H1 (cell line): ENCODE measurements around the gene CD300E. TPM values are rescaled to one million over a fixed set of nuclear protein-coding genes. Genes with fewer than 3 reads are reported as not detected.

Source experiments
- CTCF ChIA-PET: fragments of 300-600 bp; sonication (Branson Sonifier 250); formaldehyde crosslinking; loops from one replicate; lab custom pipeline; 2021; ENCODE audit not compliant: partially characterized antibody; lab: Charles Lee
- POLR2A ChIA-PET: fragments of 300-600 bp; sonication (Branson Sonifier 250); formaldehyde crosslinking; loops from one replicate; lab custom pipeline; 2021; ENCODE audit warnings: inconsistent platforms; ENCODE audit not compliant: partially characterized antibody; lab: Charles Lee
- DNase-seq, 2 experiments: peaks; one replicate each; pipeline versions ENCODE4 v3.0.0 to v3.0.0-alpha.2; 2010 to 2022; ENCODE audit warnings: low spot score in 2 of 2, low read depth in 1 of 2, mixed read lengths in 1 of 2
- FAIRE-seq: peaks from 2 replicates; lab custom pipeline; 2011; peaks lifted over from hg19 to GRCh38; lab: Jason Lieb, UNC
- H2AFZ ChIP-seq: 2 replicates; pipeline ENCODE4 v1.8.1; 2012; ENCODE audit warnings: low read length, inconsistent platforms
- H2AK5ac ChIP-seq: 2 replicates; pipeline ENCODE4 v1.6.1; 2013; ENCODE audit warnings: low read depth, low read length
- H2BK120ac ChIP-seq: replicated peaks from 2 replicates; pipeline ENCODE3; 2013; ENCODE audit warnings: low read depth, low read length, inconsistent platforms
- H2BK12ac ChIP-seq: 2 replicates; pipeline ENCODE4 v1.6.1; 2013; ENCODE audit warnings: low read depth, low read length
- H2BK15ac ChIP-seq: 2 replicates; pipeline ENCODE4 v1.6.1; 2013; ENCODE audit warnings: low read length
- H2BK20ac ChIP-seq: 2 replicates; pipeline ENCODE4 v1.6.1; 2013; ENCODE audit warnings: low read length
- H2BK5ac ChIP-seq: 2 replicates; pipeline ENCODE4 v1.6.1; 2013; ENCODE audit warnings: low read depth, low read length
- H3K14ac ChIP-seq: 2 replicates; pipeline ENCODE4 v1.6.1; 2013; ENCODE audit warnings: inconsistent platforms; ENCODE audit not compliant: insufficient read length
- H3K18ac ChIP-seq: 2 replicates; pipeline ENCODE4 v1.6.1; 2013; ENCODE audit warnings: low read length; ENCODE audit errors: extremely low read depth
- H3K23ac ChIP-seq: 2 replicates; pipeline ENCODE4 v1.6.1; 2013; ENCODE audit warnings: inconsistent platforms; ENCODE audit not compliant: insufficient read length
- H3K23me2 ChIP-seq: 2 replicates; pipeline ENCODE4 v1.6.1; 2013; ENCODE audit warnings: low read depth, low read length
- H3K27ac ChIP-seq: 2 replicates; pipeline ENCODE4 v1.6.1; 2011; ENCODE audit warnings: low read depth, low read length, inconsistent platforms
- H3K27me3 ChIP-seq, 4 experiments: replicated peaks in 1 of 4; 1 replicate in 1 of 4; 2 replicates in 3 of 4; pipeline versions ENCODE4 v1.6.1 to v1.8.1; 2011 to 2013; ENCODE audit warnings: low read length in 3 of 4, mild to moderate bottlenecking in 3 of 4, inconsistent platforms in 2 of 4, mixed read lengths in 2 of 4, moderate library complexity in 1 of 4; ENCODE audit not compliant: control insufficient read depth in 3 of 4, insufficient read depth in 3 of 4; ENCODE audit errors: extremely low read depth in 1 of 4
- H3K36me3 ChIP-seq, 4 experiments: 2 replicates each; pipeline versions ENCODE4 v1.6.1 to v1.8.1; 2011 to 2013; ENCODE audit warnings: mild to moderate bottlenecking in 4 of 4, low read length in 3 of 4, moderate library complexity in 2 of 4, control low read depth in 1 of 4, inconsistent platforms in 1 of 4; ENCODE audit not compliant: insufficient read depth in 4 of 4, control insufficient read depth in 2 of 4
- H3K4ac ChIP-seq: replicated peaks from 2 replicates; pipeline ENCODE3; 2013; ENCODE audit warnings: low read length, low read depth, mixed read lengths, inconsistent platforms; ENCODE audit not compliant: insufficient read length
- H3K4me1 ChIP-seq, 4 experiments: replicated peaks in 1 of 4; 1 replicate in 1 of 4; 2 replicates in 3 of 4; pipeline versions ENCODE4 v1.6.1 to v1.8.1; 2011 to 2013; ENCODE audit warnings: low read length in 3 of 4, inconsistent platforms in 2 of 4, mixed read lengths in 1 of 4; ENCODE audit not compliant: insufficient read depth in 4 of 4, control insufficient read depth in 3 of 4
- H3K4me2 ChIP-seq, 2 experiments: 2 replicates each; pipeline versions ENCODE4 v1.6.1 to v1.8.1; 2011 to 2013; ENCODE audit warnings: low read depth in 2 of 2, low read length in 2 of 2, control low read depth in 1 of 2, inconsistent platforms in 1 of 2, mild to moderate bottlenecking in 1 of 2; ENCODE audit not compliant: insufficient read depth in 1 of 2
- H3K4me3 ChIP-seq, 4 experiments: fragments of 200-600, 300-600 bp in 1 of 4; sonication (generic), shearing (Covaris generic), sonication (Bioruptor Twin) in 1 of 4; 2 replicates each; pipeline versions ENCODE4 v1.5.1 to v1.8.1; 2011 to 2016; ENCODE audit warnings: low read length in 4 of 4, low read depth in 3 of 4, control low read depth in 2 of 4, inconsistent platforms in 2 of 4, mild to moderate bottlenecking in 2 of 4, mixed read lengths in 1 of 4, moderate library complexity in 1 of 4; ENCODE audit not compliant: insufficient read depth in 2 of 4; ENCODE audit errors: extremely low read depth in 1 of 4
- H3K56ac ChIP-seq: replicated peaks from 2 replicates; pipeline ENCODE3; 2013; ENCODE audit warnings: low read depth, mild to moderate bottlenecking, mixed read lengths, low read length, inconsistent platforms; ENCODE audit not compliant: insufficient read length
- H3K79me1 ChIP-seq: 2 replicates; pipeline ENCODE4 v1.6.1; 2013; ENCODE audit warnings: low read depth, low read length, control low read depth
- H3K79me2 ChIP-seq, 2 experiments: 2 replicates each; pipeline versions ENCODE4 v1.6.1 to v1.8.1; 2012 to 2013; ENCODE audit warnings: low read length in 2 of 2, mild to moderate bottlenecking in 2 of 2, inconsistent platforms in 1 of 2; ENCODE audit not compliant: insufficient read depth in 2 of 2, control insufficient read depth in 1 of 2
- H3K9ac ChIP-seq, 4 experiments: replicated peaks in 1 of 4; 1 replicate in 1 of 4; 2 replicates in 3 of 4; pipeline versions ENCODE4 v1.6.1 to v1.8.1; 2011 to 2013; ENCODE audit warnings: low read depth in 3 of 4, low read length in 3 of 4, control low read depth in 2 of 4, mild to moderate bottlenecking in 2 of 4, moderate library complexity in 2 of 4, inconsistent platforms in 1 of 4; ENCODE audit errors: extremely low read depth in 1 of 4
- H3K9me3 ChIP-seq, 2 experiments: 2 replicates each; pipeline versions ENCODE4 v1.6.1 to v1.8.1; 2012 to 2013; ENCODE audit warnings: mild to moderate bottlenecking in 2 of 2, moderate library complexity in 2 of 2, control low read depth in 1 of 2, inconsistent platforms in 1 of 2, low read depth in 1 of 2, low read length in 1 of 2, mixed read lengths in 1 of 2; ENCODE audit not compliant: insufficient read depth in 2 of 2
- H4K20me1 ChIP-seq, 2 experiments: replicated peaks in 1 of 2; 2 replicates each; pipeline versions ENCODE3 to v1.8.1; 2011 to 2013; ENCODE audit warnings: inconsistent platforms in 2 of 2, low read length in 2 of 2, mild to moderate bottlenecking in 1 of 2; ENCODE audit not compliant: insufficient read depth in 2 of 2, control insufficient read depth in 1 of 2
- H4K5ac ChIP-seq: 2 replicates; pipeline ENCODE4 v1.6.1; 2013; ENCODE audit warnings: low read length, low read depth, mixed read lengths, inconsistent platforms; ENCODE audit not compliant: insufficient read length
- H4K8ac ChIP-seq: 2 replicates; pipeline ENCODE4 v1.8.0; 2013; ENCODE audit warnings: mild to moderate bottlenecking, moderate library complexity, low read length, inconsistent platforms; ENCODE audit not compliant: insufficient read depth; ENCODE audit errors: extremely low read depth
- H4K91ac ChIP-seq: replicated peaks from 2 replicates; pipeline ENCODE3; 2013; ENCODE audit warnings: low read length, mixed read lengths, inconsistent platforms; ENCODE audit not compliant: insufficient read length
- ATF3 ChIP-seq: IDR thresholded peaks from 2 replicates; pipeline ENCODE4 v1.6.1; 2011; ENCODE audit warnings: low read depth, mild to moderate bottlenecking, low read length; ENCODE audit not compliant: insufficient read depth
- CEBPB ChIP-seq: IDR thresholded peaks from 2 replicates; pipeline ENCODE4 v1.6.1; 2012; ENCODE audit warnings: low read depth, low read length
- MAFK ChIP-seq: IDR thresholded peaks from 2 replicates; pipeline ENCODE4 v1.6.1; 2012; ENCODE audit warnings: low read depth, mild to moderate bottlenecking, improper control_type of control experiment, low read length
- WGBS, 2 experiments: shearing (Covaris generic) in 1 of 2; methylation state at CpG; one replicate each; pipeline versions ENCODE4 v1.1.6 to v1.1.7; 2013 to 2015; ENCODE audit warnings: low lambda C conversion rate in 2 of 2, mixed read lengths in 2 of 2, inconsistent platforms in 1 of 2, low coverage in 1 of 2, missing lambda C conversion rate in 1 of 2; ENCODE audit not compliant: insufficient replicate concordance in 2 of 2, insufficient coverage in 1 of 2, insufficient read length in 1 of 2; ENCODE audit errors: extremely low coverage in 1 of 2, missing lambda C conversion rate in 1 of 2; 5-methylcytosine and 5-hydroxymethylcytosine counted together
- polyA plus RNA-seq, 7 experiments: library from polyadenylated mRNA; depleted of rRNA in 3 of 7; stranded (reverse) in 5 of 7; unstranded in 2 of 7; fragments of >200 nt in 5 of 7; fragments of 200-250 nt in 2 of 7; gene quantifications; 1 replicate in 5 of 7; 2 replicates in 1 of 7; 4 replicates in 1 of 7; pipeline versions ENCODE4 v1.2.1 to v1.2.3, GENCODE V29; 2011 to 2013; ENCODE audit warnings: missing spikeins in 2 of 7, mixed read lengths in 2 of 7
- total RNA-seq: library from RNA; stranded (reverse); fragmentation: NEBNext Ultra II Directional; extraction: Animal tissue kit (Norgen Biotek cat#: 25700); gene quantifications from 2 replicates; pipeline ENCODE4 v1.2.1, GENCODE V29; 2021

The CD300E gene
- total and polyA plus RNA-seq, 2 of the 8 experiments (the other 6 are each of a cell fraction or from before 2014, with no cell fraction given), result not detected

- Histone ChIP-seq H3K4me2 (peak overlapping the region; percentile 20 to 32; a peak in 2 of 4 replicates), H2BK5ac (peak overlapping the region; percentile 71), H2BK15ac (no peak overlapping the region), H3K23ac (no peak overlapping the region), H3K4ac (no peak overlapping the region), H4K8ac (no peak overlapping the region; the same call in 1 of the 2 replicates), H3K4me1 (peaks cover 8 to 17% (median 12%) of the 10 kb centered on the region in 4 experiments), H3K9ac (no peak overlapping the region; a peak in 2 of 7 replicates), H2AFZ (peak overlapping the region; percentile 37; the same call in 1 of the 2 replicates), H3K79me2 (no peaks in the 10 kb centered on the region), H3K56ac (no peak overlapping the region), H3K23me2 (no peaks in the 10 kb centered on the region), H4K91ac (no peak overlapping the region), H3K79me1 (no peaks in the 10 kb centered on the region), H2AK5ac (no peak overlapping the region), H2BK12ac (peak overlapping the region; percentile 0; the same call in 1 of the 2 replicates), H3K4me3 (no peak overlapping the region), H3K14ac (no peak overlapping the region), H3K9me3 (no peaks in the 10 kb centered on the region), H3K18ac (peak overlapping the region; percentile 89), H3K27me3 (no peaks in the 10 kb centered on the region; a peak in 1 of 7 replicates), H3K27ac (no peak overlapping the region; the same call in 1 of the 2 replicates), H2BK120ac (no peak overlapping the region), H4K5ac (no peak overlapping the region), H2BK20ac (0 out of 2 replicates have a peak overlapping the region, but pooled peaks have one; percentile 61), H3K36me3 (no peaks in the 10 kb centered on the region), H4K20me1 (no peaks in the 10 kb centered on the region)
- ChIA-PET POLR2A (interaction anchor here (1.1 kb wide), 1 partner anchor 428 kb away, joined by 3 read pairs; no protein-coding TSS in a partner anchor), CTCF (interaction anchor here (0.6 to 2.8 kb wide), 8 partner anchors 14 to 139 kb away, joined by 3 to 8 read pairs (median 3); partner anchors contain the start of gene RAB37)
- 77% methylated on average over 14 of the region's 14 CpGs; no CpG with 5 or more reads in 1 of the 2 experiments for WGBS, 2 experiments
- TF ChIP-seq MAFK, result no peak
- peak; percentile 74 for TF ChIP-seq CEBPB
- TF ChIP-seq ATF3, result peak; percentile 30; the same call in 1 of the 2 replicates
- FAIRE-seq (no peak), DNase-seq (no peak)
Measured at GRCh38 chr17:74631468-74632450, 8.2 kb upstream of the CD300E start.
